NCI-H510A treated with DMSO at 0.1 percent for 48 hours (cell line): ENCODE measurements around the gene KMO.

Experiments
- DNase-seq: peaks from one replicate; lab custom pipeline; 2025; lab: John Stamatoyannopoulos, UW

KMO gene

GRCh38 chr1:241630476-241630875 is 98.3 kb downstream of the KMO start:
- DNase-seq, result peak; percentile 3

GRCh38 chr1:241630899-241631298 is 98.7 kb downstream of the KMO start:
- DNase-seq, result no peak

GRCh38 chr1:241631674-241632073 is 99.5 kb downstream of the KMO start:
- no peak for DNase-seq

- no peak for DNase-seq
These were observed 100.8 kb downstream of the KMO start for GRCh38 chr1:241632987-241633386.

- no peak for DNase-seq
These were observed 103.5 kb downstream of the KMO start for GRCh38 chr1:241635556-241636152.

- DNase-seq, result no peak
These were observed 104.1 kb downstream of the KMO start for GRCh38 chr1:241636291-241636690.

GRCh38 chr1:241637046-241637590 is 104.9 kb downstream of the KMO start:
- DNase-seq, result no peak

- no peak for DNase-seq
These were observed 105.4 kb downstream of the KMO start for GRCh38 chr1:241637604-241638003.

- no peak for DNase-seq
These were observed 106.0 kb downstream of the KMO start for GRCh38 chr1:241638099-241638682.

GRCh38 chr1:241638909-241639622 is 106.9 kb downstream of the KMO start:
- DNase-seq, result no peak

GRCh38 chr1:241639623-241640148 is 107.5 kb downstream of the KMO start:
- DNase-seq, result no peak

GRCh38 chr1:241640149-241640866 is 108.1 kb downstream of the KMO start, which contains the start of the genes CHML and OPN3:
Gene CHML, minus strand, starts transcription at chr1:241640369. Its CDS starts 4,603 bp downstream, at chr1:241635766.
Gene OPN3, minus strand, starts transcription at chr1:241640369. Its CDS starts 115 bp downstream, at chr1:241640254.
- peak; percentile 48 for DNase-seq

- peak; percentile 18 for DNase-seq
These were observed 108.9 kb downstream of the KMO start for GRCh38 chr1:241640867-241641622.

- no peak for DNase-seq
These were observed 109.8 kb downstream of the KMO start for GRCh38 chr1:241641773-241642592.

GRCh38 chr1:241642593-241642944 is 110.4 kb downstream of the KMO start:
- no peak for DNase-seq

GRCh38 chr1:241644259-241644658 is 112.1 kb downstream of the KMO start:
- no peak for DNase-seq

GRCh38 chr1:241645199-241645598 is 113.0 kb downstream of the KMO start:
- DNase-seq, result no peak
